DMS53 treated with DMSO at 0.1 percent for 48 hours (cell line): Measurements from ENCODE around the gene ADAMTS18.
"Not testable (repeated sequence)": the region's sequence is repeated elsewhere in the genome, so short reads cannot be mapped to it uniquely, and the experiment has no call there.

Source experiments
- DNase-seq: peaks from one replicate; lab custom pipeline; 2025; ENCODE audit not compliant: unreplicated experiment; lab: John Stamatoyannopoulos, UW

The ADAMTS18 gene

DNA sequence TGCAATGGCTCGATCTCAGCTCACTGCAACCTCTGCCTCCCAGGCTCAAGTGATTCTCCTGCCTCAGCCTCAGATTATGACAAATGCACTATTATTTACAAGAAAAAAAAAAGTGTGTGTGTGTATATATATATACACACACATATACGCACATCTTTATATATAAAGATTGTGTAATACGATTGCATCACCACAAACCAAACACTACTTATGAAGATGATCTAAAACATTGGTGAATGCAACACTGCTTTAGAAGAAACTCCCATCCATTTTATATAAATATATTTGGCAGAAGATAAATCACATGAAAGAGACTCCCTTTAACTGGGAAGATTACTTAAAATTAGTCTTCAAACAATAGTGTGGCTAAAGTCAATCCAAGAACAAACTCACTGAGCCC lies 138.9 kb downstream of the ADAMTS18 start:
- no peak for DNase-seq

DNA sequence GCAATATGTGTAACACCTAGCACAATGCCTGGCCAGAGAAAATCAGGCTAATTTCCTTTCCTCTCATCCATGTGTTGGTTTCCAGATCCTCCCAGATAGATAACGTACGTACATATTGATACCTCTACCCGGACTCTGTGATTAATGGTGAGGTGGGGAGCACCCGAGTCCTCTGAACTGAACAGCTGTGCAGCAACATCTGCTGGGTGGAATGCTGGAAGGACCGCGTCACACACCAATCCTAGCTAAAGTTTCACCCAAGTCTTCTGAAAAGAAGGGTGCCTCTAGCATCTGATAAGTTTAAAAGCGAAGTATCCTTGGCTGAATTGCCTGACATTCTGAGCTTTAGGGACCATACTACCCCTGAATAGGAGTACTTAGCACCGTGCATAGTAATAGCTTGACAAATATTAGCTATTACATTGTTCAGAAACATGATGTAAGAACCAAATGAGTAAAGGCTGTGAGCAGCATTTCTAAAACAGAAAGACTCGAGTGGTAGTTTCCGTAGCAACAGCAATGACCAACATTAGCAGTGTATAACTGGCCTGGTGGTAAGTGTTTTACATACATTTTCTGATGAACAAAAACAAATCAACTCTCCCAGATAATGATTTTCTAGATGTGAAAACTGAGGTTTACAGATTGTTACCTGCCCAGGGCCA lies 144.3 kb downstream of the ADAMTS18 start:
- DNase-seq = peak; percentile 5

- DNase-seq = peak; percentile 9
Observed at GRCh38 chr16:77289331-77289809, 145.5 kb downstream of the ADAMTS18 start.

DNA sequence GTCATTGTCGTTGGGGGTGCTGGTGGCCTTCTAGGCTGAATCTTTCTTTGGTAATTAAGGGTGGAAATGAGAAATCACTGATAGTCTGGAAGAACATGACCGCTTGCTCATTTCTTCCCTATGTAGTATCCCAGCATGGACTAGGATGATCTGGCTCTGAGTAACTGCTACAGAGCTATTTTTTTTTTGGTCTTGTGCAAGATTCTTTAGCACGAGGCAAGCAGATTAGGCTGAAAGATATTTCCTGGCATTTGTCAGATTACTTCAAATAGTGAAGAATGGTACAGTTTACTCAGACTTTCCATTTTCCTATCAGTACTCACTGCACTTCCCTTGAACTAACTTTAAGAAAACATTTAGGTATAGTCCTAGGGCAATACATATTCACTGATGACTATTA lies 146.6 kb downstream of the ADAMTS18 start:
- DNase-seq = no peak

GRCh38 chr16:77285676-77286075 lies 149.2 kb downstream of the ADAMTS18 start:
- no peak for DNase-seq

GRCh38 chr16:77282345-77282744 lies 152.5 kb downstream of the ADAMTS18 start:
- DNase-seq = no peak

DNA sequence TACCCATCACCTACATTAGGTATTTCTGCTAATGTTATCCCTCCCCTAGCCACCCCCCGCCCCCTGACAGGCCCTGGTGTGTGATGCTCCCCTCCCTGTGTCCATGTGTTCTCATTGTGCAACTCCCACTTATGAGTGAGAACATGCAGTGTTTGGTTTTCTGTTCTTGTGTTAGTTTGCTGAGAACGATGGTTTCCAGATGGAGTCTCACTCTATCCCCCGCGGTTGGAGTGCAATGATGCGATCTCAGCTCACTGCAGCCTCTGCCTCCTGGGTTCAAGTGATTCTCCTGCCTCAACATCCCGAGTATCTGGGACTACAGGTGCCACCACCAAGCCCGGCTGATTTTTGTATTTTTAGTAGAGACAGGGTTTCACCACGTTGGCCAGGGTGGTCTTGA lies 155.5 kb downstream of the ADAMTS18 start:
- DNase-seq = not testable (repeated sequence)

- DNase-seq = no peak
Observed at GRCh38 chr16:77277571-77277970, 157.3 kb downstream of the ADAMTS18 start.

DNA sequence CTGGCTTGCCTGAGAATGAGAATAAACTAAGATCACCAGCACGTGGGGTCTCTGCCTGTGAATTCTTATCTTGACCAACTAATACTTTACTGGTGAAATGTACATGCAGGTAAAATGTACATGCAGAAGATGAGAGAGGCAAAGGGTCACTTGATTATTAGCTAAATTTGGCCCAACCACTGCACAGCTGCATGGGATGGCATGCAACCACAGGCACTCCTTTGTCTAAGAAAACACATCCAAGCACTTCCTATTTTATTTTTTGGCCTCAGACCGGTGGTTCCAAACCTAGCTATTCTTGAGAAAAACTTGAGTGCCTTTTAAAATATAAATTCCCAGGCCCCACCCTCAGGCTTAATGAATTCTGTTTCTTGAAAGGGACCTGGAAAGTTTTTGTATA lies 157.7 kb downstream of the ADAMTS18 start:
- no peak for DNase-seq

- no peak for DNase-seq
Observed at GRCh38 chr16:77276661-77277060, 158.2 kb downstream of the ADAMTS18 start.

- not testable (repeated sequence) for DNase-seq
Observed at GRCh38 chr16:77275303-77275702, 159.5 kb downstream of the ADAMTS18 start.

DNA sequence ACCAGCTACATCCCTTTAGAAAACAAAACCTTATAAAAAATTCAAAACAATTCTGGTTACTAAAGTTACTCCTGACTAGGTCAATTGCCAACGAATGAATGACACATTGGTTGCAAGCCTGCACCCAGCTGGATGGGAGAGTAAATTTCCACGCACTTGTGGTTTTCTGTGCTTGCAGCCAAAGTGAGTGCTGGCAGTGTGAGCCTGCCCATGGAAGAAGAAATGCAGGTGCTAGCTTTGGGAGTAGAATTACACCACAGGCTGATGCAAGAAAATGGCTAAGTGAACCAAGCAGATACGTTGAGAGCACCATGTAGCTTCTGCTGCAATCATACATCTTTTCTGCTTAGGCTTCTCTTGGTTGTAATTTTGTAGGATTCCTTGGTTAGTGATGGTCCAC lies 161.0 kb downstream of the ADAMTS18 start:
- DNase-seq = no peak

- DNase-seq = no peak
Observed at GRCh38 chr16:77271532-77272426, 163.1 kb downstream of the ADAMTS18 start.

DNA sequence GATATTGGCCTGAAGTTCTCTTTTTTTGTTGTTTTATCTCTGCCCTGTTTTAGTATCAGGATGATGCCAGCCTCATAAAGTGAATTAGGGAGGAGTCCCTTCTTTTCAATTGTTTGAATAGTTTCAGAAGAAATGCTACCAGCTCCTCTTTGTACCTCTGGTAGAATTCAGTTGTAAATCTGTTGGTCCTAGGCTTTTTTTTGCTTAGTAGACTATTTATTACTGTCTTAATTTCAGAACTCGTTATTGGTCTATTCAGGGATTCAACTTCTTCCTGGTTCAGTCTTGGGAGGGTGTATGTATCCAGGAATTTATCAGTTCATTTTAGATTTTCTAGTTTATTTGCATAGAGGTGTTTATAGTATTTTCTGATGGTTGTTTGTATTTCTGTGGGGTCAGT lies 168.6 kb downstream of the ADAMTS18 start:
- not testable (repeated sequence) for DNase-seq

GRCh38 chr16:77262971-77263370 lies 171.9 kb downstream of the ADAMTS18 start:
- no peak for DNase-seq

DNA sequence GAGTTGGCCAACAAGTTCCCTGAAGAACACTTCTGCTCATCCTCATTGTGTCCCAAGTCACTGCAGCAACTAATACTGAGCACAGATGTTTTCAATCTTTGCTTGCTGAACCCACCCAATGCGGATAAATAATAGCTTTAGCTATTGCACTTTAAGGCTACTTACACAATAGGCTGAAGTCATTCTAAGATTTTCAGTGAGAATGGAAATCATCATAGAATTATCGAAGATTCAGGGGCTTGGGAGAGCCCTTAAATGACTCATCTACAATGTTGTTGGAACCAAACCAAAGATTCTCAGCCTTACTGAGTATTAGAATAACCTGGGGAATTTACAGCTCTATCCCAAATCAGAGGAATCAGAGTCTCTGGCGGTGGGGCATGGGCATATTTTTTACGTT lies 184.4 kb downstream of the ADAMTS18 start:
- DNase-seq = no peak

DNA sequence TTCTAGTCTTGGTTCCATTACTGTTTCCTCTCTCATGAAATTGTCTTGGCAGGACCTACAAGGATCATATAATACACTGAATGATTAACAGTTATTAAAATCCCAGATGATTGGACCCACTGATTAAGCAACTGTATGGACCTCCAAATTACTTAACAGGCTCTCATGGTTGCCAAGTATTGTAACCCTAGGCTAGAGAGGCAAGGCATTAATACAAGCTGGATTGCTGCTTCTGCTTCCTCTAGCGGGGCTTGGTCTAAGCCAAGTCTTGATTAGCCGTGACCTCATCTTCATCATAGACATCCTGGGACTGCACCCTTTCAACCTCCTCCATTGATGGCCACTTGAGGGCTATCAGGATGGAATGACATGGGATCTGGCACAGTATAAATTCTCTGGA lies 188.7 kb downstream of the ADAMTS18 start:
- no peak for DNase-seq

DNA sequence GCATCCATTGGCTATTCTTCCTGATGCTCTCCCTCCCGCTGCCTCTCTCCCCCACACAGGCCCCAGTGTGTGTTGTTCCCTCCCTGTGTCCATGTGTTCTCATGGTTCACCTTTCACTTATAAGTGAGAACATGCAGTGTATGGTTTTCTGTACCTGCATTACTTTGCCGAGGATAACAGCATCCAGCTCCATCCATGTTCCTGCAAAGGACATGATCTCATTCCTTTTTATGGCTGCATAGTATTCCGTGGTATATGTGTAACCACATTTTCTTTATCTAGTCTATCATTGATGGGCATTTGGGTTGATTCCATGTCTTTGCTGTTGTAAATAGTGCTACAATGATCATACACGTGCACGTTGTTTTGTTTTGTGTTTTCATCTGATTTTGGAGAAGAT lies 192.4 kb downstream of the ADAMTS18 start:
- not testable (repeated sequence) for DNase-seq

GRCh38 chr16:77238593-77238992 lies 196.2 kb downstream of the ADAMTS18 start:
- DNase-seq = peak; percentile 58

DNA sequence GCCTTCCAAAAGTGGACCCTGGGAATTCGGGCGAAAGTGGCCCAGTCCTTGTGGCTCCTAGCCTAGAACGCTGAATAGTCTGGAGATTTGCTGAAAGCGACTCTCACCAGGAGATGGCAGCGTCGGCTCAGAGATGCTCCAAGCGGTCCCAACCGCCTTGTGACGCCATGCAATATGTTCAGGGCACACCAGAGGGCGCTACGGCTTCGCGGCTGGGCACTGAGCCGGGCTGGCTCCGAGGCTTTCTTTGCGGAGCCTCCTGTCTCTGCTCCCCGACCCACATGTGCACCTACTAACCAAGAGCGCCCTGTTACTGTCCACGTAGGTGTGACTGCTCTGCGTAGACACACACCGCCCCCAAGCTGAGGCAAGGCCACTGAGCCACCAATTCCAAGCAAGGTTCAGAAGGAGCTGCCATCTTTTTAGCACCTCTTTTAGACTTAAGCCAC lies 198.7 kb downstream of the ADAMTS18 start:
- peak; percentile 69 for DNase-seq

GRCh38 chr16:77234611-77235010 lies 200.2 kb downstream of the ADAMTS18 start:
- DNase-seq = no peak
